NCI-H1930 (cell line): ENCODE data around the gene CROT.
"Not testable (repeated sequence)": the region's sequence is repeated elsewhere in the genome, so short reads cannot be mapped to it uniquely, and the experiment has no call there.

Experiments
- DNase-seq, 2 experiments: peaks; one replicate each; lab custom pipeline; 2025; lab: John Stamatoyannopoulos, UW

Gene CROT, protein sequence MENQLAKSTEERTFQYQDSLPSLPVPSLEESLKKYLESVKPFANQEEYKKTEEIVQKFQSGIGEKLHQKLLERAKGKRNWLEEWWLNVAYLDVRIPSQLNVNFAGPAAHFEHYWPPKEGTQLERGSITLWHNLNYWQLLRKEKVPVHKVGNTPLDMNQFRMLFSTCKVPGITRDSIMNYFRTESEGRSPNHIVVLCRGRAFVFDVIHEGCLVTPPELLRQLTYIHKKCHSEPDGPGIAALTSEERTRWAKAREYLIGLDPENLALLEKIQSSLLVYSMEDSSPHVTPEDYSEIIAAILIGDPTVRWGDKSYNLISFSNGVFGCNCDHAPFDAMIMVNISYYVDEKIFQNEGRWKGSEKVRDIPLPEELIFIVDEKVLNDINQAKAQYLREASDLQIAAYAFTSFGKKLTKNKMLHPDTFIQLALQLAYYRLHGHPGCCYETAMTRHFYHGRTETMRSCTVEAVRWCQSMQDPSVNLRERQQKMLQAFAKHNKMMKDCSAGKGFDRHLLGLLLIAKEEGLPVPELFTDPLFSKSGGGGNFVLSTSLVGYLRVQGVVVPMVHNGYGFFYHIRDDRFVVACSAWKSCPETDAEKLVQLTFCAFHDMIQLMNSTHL

DNA sequence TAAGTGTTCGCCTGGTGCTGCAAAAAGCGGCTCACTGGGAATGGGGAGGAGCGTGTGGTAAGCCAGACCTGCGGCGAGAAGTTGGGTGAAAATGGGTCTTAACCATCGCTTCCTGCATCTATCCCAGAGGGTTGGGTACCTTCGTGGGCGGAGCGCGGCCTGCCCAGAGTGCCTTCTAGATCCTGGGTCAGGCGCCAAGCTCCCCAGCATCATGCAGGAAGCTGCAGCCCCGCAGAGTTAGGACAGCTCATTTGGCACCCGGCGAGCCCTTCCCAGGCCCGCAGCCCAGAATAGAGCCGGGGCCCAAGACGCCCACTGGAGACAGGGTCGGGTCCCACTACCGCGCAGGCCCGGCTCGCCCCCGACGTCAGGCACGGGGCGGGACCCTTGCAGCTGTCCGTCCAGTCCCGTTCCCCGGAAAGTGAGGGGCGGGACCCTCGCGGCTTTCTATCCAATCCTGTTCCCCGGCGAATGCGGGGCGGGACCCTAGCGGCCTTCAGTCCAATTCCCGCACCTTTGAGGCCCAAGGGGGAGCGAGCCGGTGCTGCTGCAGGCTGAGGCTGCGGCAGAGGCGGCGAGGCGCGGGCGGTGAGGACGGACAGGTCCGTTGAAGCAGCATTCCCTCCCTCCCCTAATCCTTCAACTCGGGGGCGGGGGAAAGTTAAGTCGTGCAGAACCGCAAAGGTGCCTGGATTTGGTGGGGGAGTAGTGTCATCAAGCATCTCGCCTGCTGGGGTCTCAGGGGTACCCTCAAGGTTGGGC is at the start of gene CROT:
TSS of gene CROT (plus strand) at position 499 of the 762 bp plus-strand sequence. CDS start 3,405 bp downstream, outside the sequence.
- peak; percentile 92 to 94 for DNase-seq

DNA sequence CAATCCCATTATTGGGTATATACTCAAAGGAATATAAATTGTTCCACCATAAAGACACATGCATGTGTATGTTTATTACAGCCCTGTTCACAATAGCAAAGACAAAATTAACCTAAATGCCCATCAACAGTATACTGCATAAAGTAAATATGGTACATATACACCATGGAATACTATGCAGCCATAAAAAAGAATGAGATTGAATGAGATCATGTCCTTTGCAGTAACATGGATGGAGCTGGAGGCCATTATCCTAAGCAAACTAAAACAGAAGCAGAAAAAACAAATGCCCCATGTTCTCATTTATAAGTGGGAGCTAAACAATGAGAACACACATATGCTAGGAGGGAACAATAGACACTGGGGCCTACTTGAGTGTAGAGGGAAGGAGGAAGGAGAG is 44.7 kb upstream of the CROT start:
- no peak for DNase-seq

DNA sequence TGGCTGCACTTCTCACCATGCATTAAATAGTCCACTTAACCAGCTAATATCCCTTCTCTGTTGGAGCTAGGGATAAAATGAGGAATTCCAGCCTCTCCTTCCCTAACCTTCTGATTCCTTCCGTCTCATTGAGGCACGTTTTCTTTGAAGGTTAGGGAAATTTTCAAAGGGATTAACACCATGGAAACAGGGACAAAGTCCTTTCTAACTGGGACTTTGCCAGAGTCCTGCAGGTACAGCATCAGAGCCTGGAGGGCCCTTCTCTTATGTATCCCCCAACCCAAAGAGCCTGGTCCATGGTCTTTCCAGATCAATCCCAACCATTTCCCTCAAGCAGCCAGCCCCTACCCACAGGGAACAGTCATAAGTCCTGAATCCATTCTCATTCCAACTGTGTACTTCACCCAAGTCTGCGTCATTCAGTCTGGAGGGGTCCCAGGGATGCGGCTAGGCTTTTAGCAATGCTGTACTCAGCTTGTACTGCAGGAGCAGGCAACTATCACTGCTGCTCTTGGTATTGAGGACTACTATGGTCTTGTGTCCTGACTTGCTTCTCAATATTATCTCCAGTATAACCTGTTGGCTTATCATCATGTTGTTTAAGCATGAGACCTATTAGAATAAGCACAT is 34.6 kb upstream of the CROT start:
- no peak for DNase-seq

DNA sequence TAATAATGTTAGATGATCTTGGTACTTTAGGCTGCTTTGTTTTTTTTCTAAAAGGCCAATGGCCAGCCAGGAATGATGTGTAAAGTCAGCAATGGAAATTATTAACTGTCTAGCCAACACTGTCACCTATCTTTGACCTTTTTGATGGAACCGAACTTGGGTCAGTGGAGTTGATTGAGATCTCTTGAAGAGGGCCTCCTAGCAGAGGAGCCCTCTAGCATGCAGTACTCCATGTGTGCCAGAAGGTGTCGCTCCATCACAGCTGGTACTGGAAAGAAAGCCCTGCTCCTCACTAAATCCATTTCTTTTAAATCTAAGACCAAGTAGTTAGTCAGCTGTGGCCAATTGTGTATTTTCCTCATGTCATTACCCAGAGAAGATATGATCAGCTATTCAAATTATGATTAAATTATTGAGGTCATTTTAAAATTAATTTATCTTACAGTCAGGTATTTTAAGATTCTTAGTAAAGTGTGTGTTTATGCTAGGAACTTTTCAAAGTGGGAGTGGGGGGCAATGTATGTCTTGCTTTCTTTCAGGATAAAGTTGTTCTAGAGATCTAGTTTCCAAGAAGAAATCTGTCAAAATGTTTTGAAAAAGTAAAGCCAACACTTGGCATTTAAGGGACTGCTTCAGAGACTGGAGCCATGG is 33.1 kb upstream of the CROT start:
- peak; percentile 26 to 62 for DNase-seq

DNA sequence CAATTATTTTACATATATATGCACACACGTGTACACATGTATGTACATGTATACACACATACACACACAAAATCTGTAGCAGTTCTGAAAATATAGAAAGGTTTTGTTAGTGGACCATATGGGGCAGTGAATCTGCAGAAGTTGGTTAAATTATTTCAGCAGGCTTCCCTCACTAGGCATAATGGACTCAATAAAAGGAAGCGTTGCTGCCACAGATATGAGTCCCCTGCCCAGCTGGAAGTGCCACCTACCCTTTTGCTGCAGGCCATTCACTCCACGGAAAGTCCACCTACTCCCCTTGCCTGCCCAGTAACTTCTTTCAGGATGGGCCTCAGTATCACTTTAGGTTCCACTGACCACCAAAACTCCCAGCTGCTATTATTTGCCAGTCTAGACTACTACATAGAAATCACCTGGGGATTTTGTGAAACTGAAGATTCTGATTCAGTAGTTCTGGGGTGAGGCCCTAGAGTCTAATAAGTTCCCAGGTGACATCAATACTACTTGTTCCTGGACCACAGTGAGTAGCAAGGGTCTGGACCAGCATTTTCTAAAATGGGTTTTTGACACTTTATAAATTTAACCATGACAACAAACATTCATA is 29.3 kb upstream of the CROT start:
- no peak for DNase-seq

DNA sequence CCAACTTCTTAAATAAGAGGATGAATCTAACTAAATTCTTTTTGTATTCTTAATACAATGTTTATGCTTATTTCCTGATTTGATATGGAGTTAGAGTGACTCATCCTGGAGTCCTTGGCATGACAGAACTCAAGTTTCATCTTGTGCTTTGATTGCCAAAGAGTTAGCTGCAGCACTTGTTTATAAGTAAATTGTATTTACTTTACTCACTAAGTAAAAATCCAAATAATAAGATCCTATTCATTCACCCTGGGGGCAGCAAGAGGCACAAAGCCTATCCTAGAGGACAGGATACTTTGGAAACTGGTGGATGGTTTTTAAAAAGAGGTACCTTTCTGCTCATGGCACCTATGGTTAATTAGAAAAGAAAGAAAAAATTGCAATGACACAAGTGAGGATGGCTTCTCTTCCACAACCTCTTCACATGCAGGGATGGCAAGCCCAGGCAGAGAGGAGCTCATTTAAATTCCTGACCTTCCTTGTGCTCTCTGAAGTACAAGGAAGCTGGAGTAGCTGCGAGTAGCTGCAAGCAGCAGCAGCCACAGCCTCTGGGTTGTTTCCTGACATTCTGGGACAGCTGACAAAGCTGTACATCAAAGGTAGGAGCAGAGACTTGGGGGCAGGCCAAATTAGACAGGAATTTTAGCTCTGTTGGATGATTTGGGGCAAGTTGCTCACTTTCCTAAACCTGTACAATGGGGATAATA is 28.5 kb upstream of the CROT start:
- DNase-seq, result no peak

DNA sequence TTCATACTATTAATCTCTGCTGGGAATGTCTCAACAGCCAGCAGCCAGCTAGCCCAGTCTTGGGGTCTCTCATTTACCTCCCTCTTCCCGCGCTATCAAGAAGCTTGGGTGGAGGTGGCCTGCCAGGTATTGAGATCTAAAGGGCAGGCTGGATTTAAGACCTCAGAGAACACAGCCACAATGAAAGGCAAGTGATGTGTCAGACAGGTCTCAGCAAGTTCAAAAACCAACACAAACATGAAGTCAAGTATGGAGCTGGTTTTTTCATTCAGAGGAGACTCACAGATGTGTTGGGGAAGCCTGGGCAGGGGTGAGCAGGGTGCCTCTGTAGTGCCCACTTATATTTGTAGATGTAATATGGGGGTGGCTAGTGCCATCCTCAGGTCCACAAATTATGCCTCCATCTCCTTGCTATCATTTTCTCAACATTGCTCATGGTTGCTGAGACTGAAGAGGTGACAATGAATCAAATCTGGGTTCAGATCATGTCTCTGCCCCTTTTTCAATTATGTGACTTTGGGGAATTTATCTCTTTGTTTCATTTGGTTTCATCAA is 27.7 kb upstream of the CROT start:
- DNase-seq, result no peak

DNA sequence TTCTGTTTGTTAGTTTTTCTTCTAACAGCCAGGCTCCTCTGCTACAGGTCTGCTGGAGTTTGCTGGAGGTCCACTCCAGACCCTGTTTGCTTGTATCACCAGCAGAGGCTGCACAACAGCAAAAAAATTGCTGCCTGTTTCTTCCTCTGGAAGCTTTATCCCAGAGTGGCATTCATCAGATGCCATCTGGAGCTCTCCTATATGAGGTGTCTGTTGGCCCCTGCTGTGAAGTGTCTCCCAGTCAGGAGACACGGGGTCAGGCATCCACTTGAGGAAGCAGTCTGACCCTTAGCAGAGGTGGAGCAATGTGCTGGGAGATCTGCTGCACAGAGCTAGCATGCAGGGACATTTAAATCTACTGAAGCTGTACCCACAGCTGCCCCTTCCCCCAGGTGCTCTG is 26.7 kb upstream of the CROT start:
- no peak for DNase-seq

DNA sequence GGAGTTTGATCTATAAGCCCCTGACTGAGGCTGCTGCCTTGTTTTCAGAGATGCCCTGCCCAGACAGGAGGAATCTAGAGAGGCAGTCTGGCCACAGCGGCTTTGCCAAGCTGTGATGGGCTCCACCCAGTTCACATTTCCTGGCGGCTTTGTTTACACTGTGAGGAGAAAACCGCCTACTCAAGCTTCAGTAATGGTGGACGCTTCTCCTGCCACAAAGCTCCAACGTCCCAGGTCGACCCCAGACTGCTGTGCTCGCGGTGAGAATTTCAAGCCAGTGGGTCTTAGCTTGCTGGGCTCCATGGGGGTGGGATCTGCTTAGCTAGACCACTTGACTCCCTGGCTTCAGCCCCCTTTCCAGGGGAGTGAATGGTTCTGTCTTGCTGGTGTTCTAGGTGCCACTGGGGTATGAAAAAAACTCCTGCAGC is 26.3 kb upstream of the CROT start:
- not testable (repeated sequence) for DNase-seq

DNA sequence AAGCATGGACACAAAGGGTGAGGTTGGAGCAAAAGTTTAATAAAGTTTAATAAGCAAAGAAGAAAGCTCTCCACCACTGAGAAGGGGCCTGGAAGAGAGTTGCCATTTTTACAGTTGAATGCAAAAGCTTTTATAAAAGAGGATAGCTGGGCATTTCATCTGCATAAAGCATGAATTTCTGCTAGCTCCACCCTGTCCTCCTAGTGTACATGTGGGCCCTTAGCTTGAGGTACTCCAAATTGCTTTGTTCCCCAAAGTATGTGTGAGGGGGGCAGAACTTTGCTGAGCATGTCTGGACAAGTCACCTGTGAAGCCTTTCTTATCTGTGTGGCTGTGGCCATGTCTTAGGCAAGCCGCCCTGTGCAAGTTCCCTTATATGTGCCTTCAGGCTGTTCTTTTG is 22.6 kb upstream of the CROT start:
- DNase-seq, result no peak

DNA sequence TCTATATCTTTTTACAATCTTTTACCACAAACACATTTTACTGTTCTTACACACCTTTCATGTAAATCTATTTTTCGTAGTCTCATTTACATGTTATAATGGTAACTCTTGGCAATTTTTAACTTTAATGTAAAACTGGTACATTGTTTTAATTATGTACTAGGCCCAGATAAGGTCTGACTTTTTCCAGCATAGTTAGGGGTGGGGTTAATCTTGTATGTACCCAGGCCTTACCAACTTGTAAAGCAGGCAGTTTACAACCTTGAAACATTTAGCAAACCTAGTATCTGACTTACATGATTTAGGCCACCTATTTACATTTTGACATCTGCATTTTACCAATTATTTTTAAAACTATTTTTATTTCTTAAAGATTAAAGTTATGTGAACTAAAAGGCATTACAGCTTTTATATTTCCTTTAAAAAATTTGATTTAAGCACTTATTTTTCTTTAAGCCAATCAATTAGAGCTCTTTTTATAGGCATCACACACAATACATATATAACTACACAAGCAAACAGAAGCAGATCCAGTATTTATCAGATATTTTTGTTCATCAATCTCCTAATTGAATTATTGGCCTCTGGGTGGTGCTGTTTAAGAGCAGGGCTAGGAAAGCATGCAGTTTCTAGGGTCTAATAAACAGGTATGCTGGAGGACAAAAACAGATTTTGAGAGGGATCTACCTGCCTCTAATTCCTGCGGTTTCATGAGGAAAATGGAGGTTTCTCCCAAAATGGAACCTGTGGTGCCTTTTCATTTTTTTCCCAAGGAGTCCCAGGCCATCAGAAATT is 19.7 kb upstream of the CROT start:
- DNase-seq, result no peak

DNA sequence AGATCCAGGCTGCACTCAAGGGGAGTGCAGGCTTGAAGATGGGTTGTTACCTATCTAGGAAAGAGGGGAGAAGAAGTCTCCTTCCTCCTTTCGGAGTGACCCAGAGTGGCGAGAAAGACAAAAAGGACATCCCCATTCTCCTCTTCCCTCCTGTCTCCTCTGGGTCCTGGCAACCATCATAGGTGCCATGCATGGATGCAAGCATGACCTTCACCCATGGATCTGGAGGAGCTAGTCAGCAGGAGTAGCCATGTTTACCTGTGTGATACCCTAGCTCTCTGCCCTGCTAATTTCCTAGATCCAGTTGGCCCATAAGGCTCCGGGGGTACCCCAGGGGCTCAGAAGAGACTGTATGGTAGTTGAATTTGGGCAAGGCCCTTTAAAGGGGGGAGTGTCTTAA is 17.2 kb upstream of the CROT start:
- DNase-seq, result peak in 1 of 2 experiments; percentile 22

DNA sequence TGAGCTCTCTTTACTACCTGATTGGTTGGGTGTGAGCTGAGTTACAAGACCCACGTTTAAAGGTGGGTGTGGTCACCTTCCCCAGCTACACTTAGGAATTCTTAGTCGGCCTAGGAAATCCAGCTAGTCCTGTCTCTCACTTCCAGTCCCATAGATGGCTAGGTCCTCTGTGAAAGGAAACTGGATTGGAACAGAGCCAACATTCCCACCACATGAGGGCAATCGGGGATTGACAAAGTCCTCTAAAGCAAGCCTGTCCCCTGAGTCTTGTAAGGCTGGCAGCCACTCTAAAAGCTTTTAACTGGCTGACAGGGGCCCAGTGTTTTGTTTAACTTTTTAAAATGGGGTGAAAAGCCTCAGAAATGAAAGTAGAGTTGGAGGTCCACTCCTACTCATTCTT is 15.1 kb upstream of the CROT start:
- no peak for DNase-seq

DNA sequence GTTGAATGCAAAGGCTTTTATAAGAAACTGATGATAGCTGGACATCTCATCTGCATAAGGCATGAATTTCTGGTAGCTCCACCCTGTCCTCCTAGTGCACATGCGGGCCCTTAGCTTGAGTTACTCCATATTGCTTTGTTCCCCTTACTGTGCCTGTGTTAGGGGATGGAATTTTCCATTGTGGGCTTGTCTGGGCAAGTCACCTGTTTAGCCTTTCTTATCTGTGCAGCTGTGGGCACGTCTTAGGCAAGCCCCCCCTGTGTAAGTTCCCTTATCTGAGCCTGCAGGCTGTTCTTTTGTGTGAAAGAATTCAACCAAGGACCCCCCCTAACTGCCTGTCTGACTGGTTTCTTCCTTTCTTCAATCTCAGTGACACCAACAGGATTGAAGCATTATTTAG is 14.5 kb upstream of the CROT start:
- no peak for DNase-seq

DNA sequence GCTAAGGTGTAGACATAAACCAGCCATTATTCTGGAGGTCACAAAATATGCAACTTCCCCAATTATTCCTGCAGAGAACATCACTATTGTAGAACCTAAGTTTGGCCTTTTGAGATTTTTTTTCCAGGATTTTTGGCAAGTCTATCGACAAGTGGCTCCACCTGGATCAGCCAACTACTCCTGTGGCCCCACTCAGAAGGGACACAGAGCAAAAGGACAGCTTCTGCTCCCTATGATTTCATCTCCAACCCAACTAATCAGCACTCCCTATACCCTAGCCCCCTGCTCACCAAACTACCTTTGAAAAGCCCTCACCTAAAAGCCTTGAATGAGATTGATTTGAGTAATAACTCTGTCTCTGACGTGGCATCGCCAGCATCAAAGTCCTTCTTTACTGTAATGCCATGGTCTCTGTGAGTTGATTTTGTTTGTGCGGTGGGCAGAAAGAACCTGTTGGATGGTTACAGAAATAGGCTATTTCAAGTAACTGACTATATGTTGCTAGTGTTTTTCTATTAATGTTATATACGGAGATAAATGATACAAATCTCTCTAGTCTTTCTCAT is 13.7 kb upstream of the CROT start:
- no peak for DNase-seq

DNA sequence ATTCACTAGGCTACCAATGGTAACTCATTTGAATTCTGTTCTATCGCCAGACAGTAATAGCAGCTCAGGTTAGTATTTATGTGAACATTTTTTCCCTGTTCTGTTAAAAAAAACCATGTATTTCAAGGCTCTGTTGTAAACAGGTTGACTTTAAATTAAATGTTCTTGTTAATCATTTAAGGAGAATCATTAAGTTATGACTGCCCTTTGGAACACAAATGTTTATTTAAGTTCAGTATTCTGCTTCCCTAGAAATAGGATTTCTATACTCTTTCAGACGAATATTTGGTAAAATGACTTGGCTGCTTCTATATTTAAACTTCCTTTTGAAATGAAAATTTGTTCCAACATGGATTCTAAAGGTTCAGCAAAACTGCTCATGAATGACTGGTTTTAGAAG is 13.1 kb upstream of the CROT start:
- no peak for DNase-seq

DNA sequence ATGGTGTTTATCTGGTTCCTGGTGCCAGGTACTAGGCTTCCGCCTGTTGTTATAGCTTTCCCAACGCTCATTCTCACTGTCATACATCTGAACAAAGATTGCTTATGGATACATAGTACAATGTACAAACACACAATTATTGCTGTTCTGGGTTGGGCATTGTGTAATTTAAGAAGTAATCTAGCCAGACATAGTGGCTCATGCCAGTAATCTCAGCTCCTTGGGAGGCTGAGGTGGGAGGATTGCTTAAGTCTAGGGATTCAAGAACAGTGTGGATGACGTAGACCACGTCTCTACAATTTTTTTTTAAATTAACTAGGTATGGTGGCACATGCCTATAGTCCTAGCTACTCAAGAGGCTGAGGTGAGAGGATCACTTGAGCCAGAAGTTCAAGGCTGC is 9.3 kb upstream of the CROT start:
- no peak for DNase-seq

DNA sequence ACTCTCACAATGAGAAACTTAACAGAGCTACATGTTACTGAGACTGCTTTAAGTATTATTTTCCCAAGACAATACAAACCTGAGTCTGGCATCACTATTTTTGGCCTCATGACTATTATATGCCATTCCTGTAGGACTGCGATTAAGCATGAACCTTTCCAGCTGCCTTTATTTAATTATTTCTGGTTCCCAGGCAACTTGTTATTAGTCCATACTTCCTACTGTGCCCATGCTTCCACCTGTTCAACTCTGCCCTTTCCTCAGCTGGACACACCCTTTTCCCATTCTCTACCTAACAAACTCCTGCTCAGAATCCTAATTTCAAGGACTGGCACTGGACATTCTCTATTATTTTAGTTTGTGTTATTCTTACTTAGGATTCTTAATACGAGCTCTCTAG is 8.1 kb upstream of the CROT start:
- DNase-seq, result no peak

DNA sequence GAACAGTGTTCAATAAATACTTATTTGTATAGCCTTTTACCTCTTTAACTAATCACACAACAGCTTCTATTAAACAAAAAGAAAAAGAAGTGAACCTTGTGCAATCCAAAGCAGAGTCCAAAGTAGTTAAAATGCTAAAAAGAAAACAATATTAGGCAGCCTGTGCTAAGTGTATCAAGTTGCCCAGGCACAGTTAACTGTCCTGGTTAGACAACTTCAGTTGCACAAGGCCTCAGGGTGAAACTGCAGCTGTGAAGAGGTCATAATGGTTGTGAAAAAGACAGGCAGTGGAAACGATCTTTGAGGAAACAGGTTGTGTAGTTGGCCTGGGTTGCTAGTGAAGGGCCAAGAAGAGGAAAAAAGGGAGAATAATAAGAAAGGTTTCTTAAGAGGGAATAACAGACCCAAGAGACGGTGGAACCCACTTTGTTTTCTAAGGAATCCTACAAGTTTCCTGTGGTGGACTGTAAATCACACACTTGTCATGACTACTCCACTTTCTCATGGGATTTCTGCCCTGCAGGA is 6.0 kb upstream of the CROT start:
- DNase-seq, result no peak
